Mammary epithelial cell (primary cell): Measurements from ENCODE around the gene PKD1.
"Not testable (repeated sequence)": the region's sequence is repeated elsewhere in the genome, so short reads cannot be mapped to it uniquely, and the experiment has no call there.

ENCODE experiments used
- EZH2 ChIP-seq: IDR thresholded peaks from 2 replicates; pipeline ENCODE4 v1.6.1; 2012; ENCODE audit warnings: low read length, inconsistent platforms, borderline replicate concordance
- TF ChIP-seq, protein P1 (sequence below), 2 donors: IDR thresholded peaks in 1 of 2; conservative IDR thresholded peaks in 1 of 2; 2 replicates each; pipeline ENCODE4 v1.5.1; 2011 to 2012; ENCODE audit warnings: inconsistent platforms in 2 of 2, low read length in 2 of 2, mild to moderate bottlenecking in 2 of 2, control low read depth in 1 of 2, low read depth in 1 of 2; ENCODE audit not compliant: insufficient read depth in 1 of 2; ENCODE audit errors: extremely low read depth in 1 of 2

DNA sequence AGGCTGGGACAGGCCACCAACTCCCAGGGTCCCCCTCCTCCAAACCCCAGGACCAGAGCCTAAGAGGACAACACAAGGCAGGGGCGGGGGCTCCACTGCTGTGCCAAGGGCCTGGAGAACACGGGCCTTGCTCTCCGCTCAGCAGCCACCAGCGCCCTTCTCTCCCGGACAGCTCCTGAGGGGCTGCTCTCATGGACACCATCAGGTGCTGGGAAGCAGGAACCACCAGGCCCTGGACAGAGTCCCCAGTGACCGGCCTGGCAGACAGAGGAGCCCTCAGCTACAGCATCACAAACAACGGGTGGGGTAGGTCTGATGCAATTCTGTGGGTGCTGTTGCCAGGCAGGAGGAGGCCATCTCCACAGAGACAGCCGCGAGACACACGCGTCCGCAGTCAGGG, 1.9 kb downstream of the PKD1 start:
- not testable (repeated sequence) for TF ChIP-seq EZH2
- TF ChIP-seq, protein P1, sequence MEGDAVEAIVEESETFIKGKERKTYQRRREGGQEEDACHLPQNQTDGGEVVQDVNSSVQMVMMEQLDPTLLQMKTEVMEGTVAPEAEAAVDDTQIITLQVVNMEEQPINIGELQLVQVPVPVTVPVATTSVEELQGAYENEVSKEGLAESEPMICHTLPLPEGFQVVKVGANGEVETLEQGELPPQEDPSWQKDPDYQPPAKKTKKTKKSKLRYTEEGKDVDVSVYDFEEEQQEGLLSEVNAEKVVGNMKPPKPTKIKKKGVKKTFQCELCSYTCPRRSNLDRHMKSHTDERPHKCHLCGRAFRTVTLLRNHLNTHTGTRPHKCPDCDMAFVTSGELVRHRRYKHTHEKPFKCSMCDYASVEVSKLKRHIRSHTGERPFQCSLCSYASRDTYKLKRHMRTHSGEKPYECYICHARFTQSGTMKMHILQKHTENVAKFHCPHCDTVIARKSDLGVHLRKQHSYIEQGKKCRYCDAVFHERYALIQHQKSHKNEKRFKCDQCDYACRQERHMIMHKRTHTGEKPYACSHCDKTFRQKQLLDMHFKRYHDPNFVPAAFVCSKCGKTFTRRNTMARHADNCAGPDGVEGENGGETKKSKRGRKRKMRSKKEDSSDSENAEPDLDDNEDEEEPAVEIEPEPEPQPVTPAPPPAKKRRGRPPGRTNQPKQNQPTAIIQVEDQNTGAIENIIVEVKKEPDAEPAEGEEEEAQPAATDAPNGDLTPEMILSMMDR (conservative IDR thresholded peaks at IDR 0.05 in 1 of 2, IDR thresholded peaks at IDR 0.05 in 1 of 2; ENCODE audit: extremely low read depth in 1 of 2, insufficient read depth in 1 of 2, low read depth in 1 of 2, low read length in 2 of 2), result not testable (repeated sequence)
